K562 (cell line): ENCODE results near the gene PRKCB. TPM values are rescaled to one million over a fixed set of nuclear protein-coding genes. Genes with fewer than 3 reads are reported as not detected.
A peak's percentile ranks its signal among the peaks of the same experiment; 100 is the strongest.

Experiments
- ATAC-seq: fragments of 200-7000 bp; cut with Tn5 transposase; 3 replicates; pipeline ENCODE4 v1.9.1; 2020; ENCODE audit warnings: moderate library complexity
- BruUV-seq: library from RNA; stranded (reverse); fragments of 400-500 nt; replicated peaks from 2 replicates; lab custom pipeline; 2021; lab: Mats Ljungman, UMichigan
- CTCF ChIA-PET: fragments of 300-600 bp; formaldehyde crosslinking; extraction: SDS; loops from one replicate; lab custom pipeline; 2021; ENCODE audit warnings: low intra/inter-chr PET ratio; lab: Yijun Ruan, JAX
- POLR2A ChIA-PET: fragments of 300-600, 350-650 bp; sonication (Branson Sonifier 250); formaldehyde crosslinking; extraction: SDS; loops from one replicate; lab custom pipeline; 2021; ENCODE audit warnings: antibody characterized with exemption, inconsistent platforms; lab: Yijun Ruan, JAX
- DNase-seq, 4 experiments: peaks; one replicate each; pipeline versions ENCODE4 v3.0.0 to v3.0.0-alpha.2; 2011 to 2018; ENCODE audit warnings: low spot score in 3 of 4, mixed read lengths in 3 of 4; ENCODE audit errors: extremely low read depth in 1 of 4
- FAIRE-seq: peaks from 2 replicates; lab custom pipeline; 2011; peaks lifted over from hg19 to GRCh38; lab: Jason Lieb, UNC
- H2AFZ ChIP-seq: 2 replicates; pipeline ENCODE4 v1.6.0; 2011; ENCODE audit warnings: low read depth, low read length, control low read depth, inconsistent platforms
- H3K27ac ChIP-seq: fragments of 200-600 bp; 3 replicates; pipeline ENCODE4 v1.8.0; 2011; ENCODE audit warnings: low read depth, mild to moderate bottlenecking, control low read depth, inconsistent platforms, low read length, moderate library complexity, mixed read lengths; ENCODE audit errors: extremely low read depth
- H3K27me3 ChIP-seq, 2 experiments: fragments of 300-600 bp in 1 of 2; 2 replicates in 1 of 2; 3 replicates in 1 of 2; pipeline versions ENCODE4 v1.6.0 to v1.8.0; 2011; ENCODE audit warnings: inconsistent platforms in 2 of 2, low read length in 2 of 2, mild to moderate bottlenecking in 1 of 2, mixed read lengths in 1 of 2, moderate library complexity in 1 of 2; ENCODE audit not compliant: control insufficient read depth in 2 of 2, insufficient read depth in 2 of 2
- H3K36me3 ChIP-seq: fragments of 300-600 bp; 3 replicates; pipeline ENCODE4 v1.8.0; 2011; ENCODE audit warnings: mild to moderate bottlenecking, low read length, inconsistent platforms; ENCODE audit not compliant: control insufficient read depth, insufficient read depth
- H3K4me1 ChIP-seq, 2 experiments: fragments of 200-600 bp in 1 of 2; replicated peaks in 1 of 2; 2 replicates in 1 of 2; 3 replicates in 1 of 2; pipeline versions ENCODE4 v1.5.1 to v1.8.0; 2011; ENCODE audit warnings: inconsistent platforms in 2 of 2, low read length in 2 of 2, mild to moderate bottlenecking in 1 of 2, mixed read lengths in 1 of 2, moderate library complexity in 1 of 2; ENCODE audit not compliant: control insufficient read depth in 2 of 2, insufficient read depth in 2 of 2
- H3K4me2 ChIP-seq: 2 replicates; pipeline ENCODE4 v1.6.1; 2011; ENCODE audit warnings: low read length, control low read depth, inconsistent platforms, mixed read lengths; ENCODE audit not compliant: insufficient read depth
- H3K4me3 ChIP-seq: fragments of 200-600 bp; sonication (generic), shearing (Covaris generic); 2 replicates; pipeline ENCODE4 v1.5.1; 2016; ENCODE audit warnings: control low read depth, inconsistent platforms
- H3K79me2 ChIP-seq: fragments of 200-600 bp; 3 replicates; pipeline ENCODE4 v1.8.0; 2011; ENCODE audit warnings: low read length, inconsistent platforms; ENCODE audit not compliant: control insufficient read depth, insufficient read depth
- H3K9ac ChIP-seq, 2 experiments: 2 replicates each; pipeline versions ENCODE4 v1.6.0 to v1.6.1; 2011; ENCODE audit warnings: low read depth in 2 of 2, low read length in 2 of 2, control low read depth in 1 of 2, inconsistent platforms in 1 of 2, mild to moderate bottlenecking in 1 of 2, mixed read lengths in 1 of 2; ENCODE audit not compliant: insufficient read depth in 1 of 2
- H3K9me1 ChIP-seq: one replicate; pipeline ENCODE4 v1.6.0; 2011; ENCODE audit warnings: inconsistent platforms, mild to moderate bottlenecking, low read length, moderate library complexity; ENCODE audit not compliant: control insufficient read depth, insufficient read depth
- H3K9me3 ChIP-seq: replicated peaks from 2 replicates; pipeline ENCODE4 v1.5.1; 2011; ENCODE audit warnings: low read depth, low read length, inconsistent platforms; ENCODE audit not compliant: control insufficient read depth, insufficient read depth
- H4K20me1 ChIP-seq: replicated peaks from 2 replicates; pipeline ENCODE4 v1.6.1; 2011; ENCODE audit warnings: low read length, inconsistent platforms, mixed read lengths; ENCODE audit not compliant: control insufficient read depth, insufficient read depth
- CBX5 ChIP-seq: IDR thresholded peaks from 2 replicates; pipeline ENCODE4 v1.6.1; 2014; ENCODE audit warnings: low read depth, borderline replicate concordance
- CHD1 ChIP-seq: fragments of 200-600 bp; sonication (generic); IDR thresholded peaks from one replicate; pipeline ENCODE4 v1.6.1; 2012; ENCODE audit warnings: mild to moderate bottlenecking, moderate library complexity, low read length, inconsistent platforms
- CREB3L1 ChIP-seq: fragments of 450-650 bp; IDR thresholded peaks from 2 replicates; pipeline ENCODE4 v1.6.1; 2014; ENCODE audit warnings: low read depth, mild to moderate bottlenecking, moderate library complexity, borderline replicate concordance
- EHMT2 ChIP-seq: fragments of 450-650 bp; IDR thresholded peaks from 2 replicates; pipeline ENCODE4 v1.6.1; 2018; ENCODE audit warnings: antibody characterized with exemption
- ELF1 ChIP-seq: fragments of 200-800 bp; sonication (Bioruptor generic); IDR thresholded peaks from 2 replicates; pipeline ENCODE4 v1.6.1; 2016; ENCODE audit warnings: missing genetic modification characterization, missing compliant biosample characterization
- FOXA1 ChIP-seq: fragments of 450-650 bp; IDR thresholded peaks from 2 replicates; pipeline ENCODE4 v1.6.1; 2016; ENCODE audit warnings: mild to moderate bottlenecking, borderline replicate concordance
- HES1 ChIP-seq: fragments of 450-650 bp; IDR thresholded peaks from 2 replicates; pipeline ENCODE4 v1.6.1; 2016; ENCODE audit warnings: low read depth, mild to moderate bottlenecking, moderate library complexity
- MTA3 ChIP-seq: fragments of 450-650 bp; formaldehyde crosslinking; IDR thresholded peaks from 2 replicates; pipeline ENCODE4 v1.6.1; 2017; ENCODE audit warnings: mild to moderate bottlenecking, borderline replicate concordance
- NFE2L1 ChIP-seq: fragments of 450-650 bp; IDR thresholded peaks from 2 replicates; pipeline ENCODE4 v1.6.1; 2016; ENCODE audit warnings: missing genetic modification characterization, low read depth, mild to moderate bottlenecking, missing compliant biosample characterization, moderate library complexity, borderline replicate concordance
- POU5F1 ChIP-seq: fragments of 150-350 bp; IDR thresholded peaks from 2 replicates; pipeline ENCODE4 v1.6.1; 2014; ENCODE audit warnings: borderline replicate concordance, low read length, low read depth, mild to moderate bottlenecking; ENCODE audit not compliant: partially characterized antibody
- RB1 ChIP-seq: fragments of 450-650 bp; IDR thresholded peaks from 2 replicates; pipeline ENCODE4 v1.6.1; 2017; ENCODE audit warnings: low read depth, mild to moderate bottlenecking
- SMAD2 ChIP-seq: fragments of 150-350 bp; IDR thresholded peaks from 2 replicates; pipeline ENCODE4 v1.6.1; 2014; ENCODE audit warnings: low read depth, mild to moderate bottlenecking, low read length
- TEAD1 ChIP-seq, 2 experiments: fragments of 450-650 bp in 1 of 2; sonication (generic) in 1 of 2; formaldehyde crosslinking; IDR thresholded peaks; 2 replicates each; pipeline versions ENCODE4 v1.4.0 to v1.8.0; 2020 to 2022; ENCODE audit warnings: mild to moderate bottlenecking in 2 of 2, missing genetic modification reagents in 1 of 2
- TRIM25 ChIP-seq: fragments of 450-650 bp; IDR thresholded peaks from 2 replicates; pipeline ENCODE4 v1.7.0; 2016; ENCODE audit warnings: borderline replicate concordance
- ZC3H4 ChIP-seq: sonication (generic); formaldehyde crosslinking; IDR thresholded peaks from 2 replicates; pipeline ENCODE4 v1.9.0; 2021; ENCODE audit warnings: missing genetic modification reagents, borderline replicate concordance
- ZFP1 ChIP-seq: fragments of 450-650 bp; formaldehyde crosslinking; IDR thresholded peaks from 2 replicates; pipeline ENCODE4 v1.4.0; 2020; ENCODE audit warnings: mild to moderate bottlenecking, mixed read lengths
- ZFP36 ChIP-seq: fragments of 150-350 bp; IDR thresholded peaks from 2 replicates; pipeline ENCODE4 v1.6.1; 2018; ENCODE audit warnings: low read length, low read depth; ENCODE audit not compliant: partially characterized antibody
- ZNF12 ChIP-seq: sonication (generic); formaldehyde crosslinking; IDR thresholded peaks from 2 replicates; pipeline ENCODE4 v1.4.0; 2020; ENCODE audit warnings: mild to moderate bottlenecking, missing genetic modification reagents
- ZNF76 ChIP-seq: fragments of 250-450 bp; sonication (Bioruptor Pico); IDR thresholded peaks from 2 replicates; pipeline ENCODE4 v1.4.0; 2020; ENCODE audit warnings: mild to moderate bottlenecking, moderate library complexity, borderline replicate concordance
- WGBS: fragments of 100-300 bp; shearing (Covaris generic); methylation state at CpG from one replicate; pipeline ENCODE4 v1.1.6; 2016; ENCODE audit warnings: low coverage, mixed read lengths; ENCODE audit not compliant: insufficient coverage; ENCODE audit errors: missing lambda C conversion rate; 5-methylcytosine and 5-hydroxymethylcytosine counted together
- in situ Hi-C: fragments of 300-500 bp; cut with MboI; formaldehyde crosslinking; loops from 4 replicates; pipeline ENCODE4 v1.15.0; 2018; ENCODE audit warnings: inconsistent platforms, mixed read lengths
- intact Hi-C: fragments of 100-400 bp; cut with micrococcal nuclease; formaldehyde crosslinking; loops from 2 replicates; pipeline ENCODE4 v1.14.2; 2022
- polyA plus RNA-seq, 8 experiments: library from polyadenylated mRNA; depleted of rRNA in 4 of 8; stranded (reverse) in 5 of 8; unstranded in 3 of 8; fragments of >200 nt; fragmentation: Nextera tagmentation in 2 of 8; fragmentation: Illumina TruSeq in 1 of 8; extraction: Ambion mirVana in 2 of 8; extraction: Trizol in 1 of 8; gene quantifications; 2 replicates each; pipeline versions ENCODE4 v1.2.1 to v1.2.3, GENCODE V29; 2011 to 2014; ENCODE audit warnings: inconsistent platforms in 1 of 8, missing spikeins in 1 of 8
- total RNA-seq, 7 experiments: library from RNA; depleted of rRNA in 6 of 7; stranded (reverse); fragments of >200 nt in 6 of 7; fragmentation: Illumina TruSeq in 2 of 7; extraction: Trizol in 2 of 7; gene quantifications; 2 replicates each; pipeline versions ENCODE4 v1.2.1 to v1.2.3, GENCODE V29; 2011 to 2021; ENCODE audit warnings: low replicate concordance in 1 of 7

The PRKCB gene
- total and polyA plus RNA-seq, 9 of the 15 experiments (the other 6 are each of a cell fraction or from before 2014, with no cell fraction given) = 49.9 to 276 (median 148) TPM

DNA sequence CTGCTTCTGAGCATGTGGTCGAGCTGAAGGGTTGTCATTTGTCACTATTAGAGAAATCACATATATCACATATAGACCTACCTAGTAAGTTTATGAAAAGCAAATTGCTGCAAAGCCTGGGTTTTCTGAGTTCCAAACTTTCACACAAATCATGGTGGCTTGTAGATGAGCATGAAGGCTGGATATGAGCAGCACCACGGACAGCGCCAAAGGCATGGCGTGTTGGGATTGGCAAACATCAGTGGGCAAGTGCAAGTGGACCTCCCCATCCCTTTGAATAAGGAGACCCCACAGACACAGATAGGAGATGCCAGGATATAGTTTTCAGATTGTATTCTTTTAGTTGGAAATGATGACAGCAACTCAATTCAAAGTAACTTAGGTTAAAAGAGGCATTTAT lies 342.7 kb downstream of the PRKCB start (continued):
- TF ChIP-seq MTA3 (no peak), ZC3H4 (no peak), ZNF76 (CRISPR knock-in tag) (no peak), ZFP1 (CRISPR knock-in tag) (no peak), CHD1 (no peak), FOXA1 (no peak), NFE2L1 (tag) (no peak), EHMT2 (peak; percentile 92), CREB3L1 (no peak)

GRCh38 chr16:24180451-24180850 lies 344.7 kb downstream of the PRKCB start:
- H3K36me3 ChIP-seq = peaks cover 92% of the 10 kb centered on the region
- H3K4me2 ChIP-seq = no peak overlapping the region
- no peaks in the 10 kb centered on the region for H3K27me3 ChIP-seq
- ChIA-PET CTCF (no interaction called here), POLR2A (no interaction called here)
- H3K9me1 ChIP-seq = no peaks in the 10 kb centered on the region
- no peak for ATAC-seq
- DNase-seq = no peak
- 97% methylated on average over 8 of the region's 8 CpGs for WGBS
- no peaks in the 10 kb centered on the region; a peak in 1 of 5 replicates for H3K4me1 ChIP-seq
- no peak overlapping the region for H2AFZ ChIP-seq
- FAIRE-seq = no peak
- H3K9ac ChIP-seq = no peak overlapping the region
- BruUV-seq = no TSS peak
- in situ Hi-C loops = no loop called here
- no peaks in the 10 kb centered on the region for H3K9me3 ChIP-seq
- H3K79me2 ChIP-seq = no peaks in the 10 kb centered on the region
- no peak overlapping the region for H3K4me3 ChIP-seq
- no peaks in the 10 kb centered on the region; the same call in 1 of the 2 replicates for H4K20me1 ChIP-seq
- intact Hi-C loops = no loop called here
- no peak overlapping the region for H3K27ac ChIP-seq
- TF ChIP-seq ZFP36 (no peak), TRIM25 (no peak), HES1 (no peak), TEAD1 (CRISPR knock-in tag; IDR thresholded peaks at IDR 0.05) (no peak), RB1 (no peak), CBX5 (no peak), ELF1 (tag) (no peak), SMAD2 (no peak), POU5F1 (no peak), ZNF12 (CRISPR knock-in tag) (no peak)
